BLaER1 treated with 17β-estradiol and CSF1 and Interleukin-3, amounts not matched to agents 10 nM and 100 nM (cell line): ENCODE data around the gene TIRAP.

ENCODE experiments used
- H3K27ac ChIP-seq, 11 experiments: shearing (Covaris generic); formaldehyde crosslinking; 2 replicates each; pipeline ENCODE4 v1.8.1; 2022
- H3K27me3 ChIP-seq, 11 experiments: shearing (Covaris generic); formaldehyde crosslinking; 2 replicates each; pipeline ENCODE4 v1.8.1; 2022
- H3K36me3 ChIP-seq, 11 experiments: shearing (Covaris generic); formaldehyde crosslinking; 2 replicates each; pipeline ENCODE4 v1.8.1; 2022
- H3K4me1 ChIP-seq, 10 experiments: shearing (Covaris generic); formaldehyde crosslinking; 2 replicates each; pipeline ENCODE4 v1.8.1; 2022
- H3K4me2 ChIP-seq, 11 experiments: shearing (Covaris generic); formaldehyde crosslinking; 2 replicates each; pipeline ENCODE4 v1.8.1; 2022
- H3K4me3 ChIP-seq, 10 experiments: shearing (Covaris generic); formaldehyde crosslinking; 2 replicates each; pipeline ENCODE4 v1.8.1; 2022
- H3K9ac ChIP-seq, 11 experiments: shearing (Covaris generic); formaldehyde crosslinking; 2 replicates each; pipeline ENCODE4 v1.8.1; 2022
- H3K9me3 ChIP-seq, 11 experiments: shearing (Covaris generic); formaldehyde crosslinking; replicated peaks in 1 of 11; 2 replicates each; pipeline ENCODE4 v1.8.1; 2022
- H4K20me1 ChIP-seq, 11 experiments: shearing (Covaris generic); formaldehyde crosslinking; 2 replicates each; pipeline ENCODE4 v1.8.1; 2022
- Cebpa-rat ChIP-seq, 11 experiments: shearing (Covaris generic); IDR thresholded peaks; 2 replicates each; pipeline ENCODE4 v1.8.1; 2022

The TIRAP gene

DNA sequence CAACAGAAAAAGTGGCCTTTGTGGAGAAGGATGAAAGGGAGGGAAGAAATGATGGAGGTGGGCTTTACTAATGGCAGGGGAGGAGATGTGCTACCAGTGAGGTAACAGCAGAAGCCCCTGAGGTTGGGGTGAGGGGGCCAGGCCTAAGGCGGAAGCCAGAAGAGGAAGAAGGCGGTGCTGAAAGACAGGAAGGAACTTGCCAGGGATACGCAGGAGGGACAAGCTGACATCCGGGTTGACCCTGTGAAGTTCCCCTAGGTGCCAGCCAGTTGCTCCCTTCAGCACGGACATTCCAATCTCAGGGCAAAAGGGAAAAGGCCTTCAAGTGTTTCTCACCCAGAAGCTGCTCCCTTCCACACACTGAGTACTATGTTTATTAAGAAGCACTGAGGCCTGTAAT lies 2.3 kb upstream of the TIRAP start:
- H3K4me3 ChIP-seq: peak overlapping the region in 3 of 10 experiments; percentile 4 to 39 (median 21); a peak in 2 of 20 replicates
- peaks cover 43 to 58% (median 49%) of the 10 kb centered on the region in 10 experiments for H3K4me1 ChIP-seq

DNA sequence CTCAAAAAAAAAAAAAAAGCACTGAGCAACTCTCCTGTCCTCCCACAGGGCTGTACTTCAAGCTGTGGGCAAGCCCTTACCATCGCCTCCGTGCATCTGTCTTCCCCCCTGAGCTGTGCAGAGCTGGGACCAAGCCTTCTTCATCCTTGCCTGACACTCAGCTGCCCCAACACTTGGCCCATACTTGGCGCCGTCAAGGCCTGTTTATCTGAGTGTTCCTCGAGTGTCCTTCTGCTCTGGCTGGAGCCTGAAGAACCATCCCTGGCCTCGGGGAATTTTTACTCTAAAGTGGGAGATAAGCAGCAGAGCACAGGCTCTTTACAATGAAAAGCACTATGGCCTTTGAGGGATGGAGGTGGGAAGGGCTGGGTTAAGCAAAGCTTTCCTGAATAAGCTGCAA lies 1.6 kb upstream of the TIRAP start:
- Histone ChIP-seq H3K27ac (peak overlapping the region in 10 of 11 experiments; percentile 50 to 78 (median 70); a peak in 17 of 22 replicates), H3K9me3 (no peaks in the 10 kb centered on the region), H3K4me2 (peak overlapping the region; percentile 85 to 97 (median 93)), H3K36me3 (peaks cover 13 to 37% (median 28%) of the 10 kb centered on the region in 11 experiments), H4K20me1 (0 out of 22 replicates have a peak, but pooled peaks cover 0 to 7% (median 0%) of the 10 kb centered on the region in 11 experiments), H3K4me3 (no peak overlapping the region), H3K9ac (no peak overlapping the region; a peak in 2 of 22 replicates), H3K4me1 (peaks cover 43 to 62% (median 50%) of the 10 kb centered on the region in 10 experiments), H3K27me3 (no peaks in the 10 kb centered on the region)
- TF ChIP-seq Cebpa-rat (IDR thresholded peaks at IDR 0.05): no peak

More for the DNA sequence above, 2.3 kb upstream of the TIRAP start:
- no peak for TF ChIP-seq Cebpa-rat (IDR thresholded peaks at IDR 0.05)
- peaks cover 18 to 44% (median 33%) of the 10 kb centered on the region in 11 experiments for H3K36me3 ChIP-seq
- H3K27me3 ChIP-seq: no peaks in the 10 kb centered on the region
- H3K4me2 ChIP-seq: peak overlapping the region; percentile 85 to 97 (median 93)
- peak overlapping the region in 9 of 11 experiments; percentile 7 to 56 (median 36); a peak in 9 of 22 replicates for H3K9ac ChIP-seq
- H4K20me1 ChIP-seq: 0 out of 22 replicates have a peak, but pooled peaks cover 0 to 5% (median 0%) of the 10 kb centered on the region in 11 experiments
- H3K27ac ChIP-seq: peak overlapping the region; percentile 47 to 78 (median 68); a peak in 21 of 22 replicates
- no peaks in the 10 kb centered on the region for H3K9me3 ChIP-seq

GRCh38 chr11:126281666-126282175 lies 1.2 kb upstream of the TIRAP start:
- H3K36me3 ChIP-seq: peaks cover 13 to 33% (median 27%) of the 10 kb centered on the region in 11 experiments
- H3K4me2 ChIP-seq: peak overlapping the region; percentile 85 to 97 (median 93)
- H3K9ac ChIP-seq: peak overlapping the region in 9 of 11 experiments; percentile 83 to 92 (median 89); a peak in 13 of 22 replicates
- no peaks in the 10 kb centered on the region for H3K27me3 ChIP-seq
- no peaks in the 10 kb centered on the region for H3K9me3 ChIP-seq
- peak overlapping the region in 9 of 10 experiments; percentile 69 to 87 (median 75); a peak in 14 of 20 replicates for H3K4me3 ChIP-seq
- H3K4me1 ChIP-seq: peaks cover 43 to 62% (median 50%) of the 10 kb centered on the region in 10 experiments
- peak overlapping the region in 7 of 11 experiments; percentile 82 to 94 (median 86); a peak in 10 of 22 replicates for H3K27ac ChIP-seq
- H4K20me1 ChIP-seq: peaks cover 0 to 7% (median 0%) of the 10 kb centered on the region in 11 experiments; a peak in 1 of 22 replicates
- TF ChIP-seq Cebpa-rat (IDR thresholded peaks at IDR 0.05): no peak

GRCh38 chr11:126282361-126282735 lies 545 bp upstream of the TIRAP start:
- Histone ChIP-seq H3K4me3 (peak overlapping the region; percentile 69 to 87 (median 75)), H3K9me3 (no peaks in the 10 kb centered on the region), H3K36me3 (peaks cover 6 to 26% (median 21%) of the 10 kb centered on the region in 11 experiments), H3K27ac (peak overlapping the region; percentile 81 to 94 (median 85)), H4K20me1 (peaks cover 0 to 7% (median 0%) of the 10 kb centered on the region in 11 experiments; a peak in 1 of 22 replicates), H3K27me3 (no peaks in the 10 kb centered on the region), H3K4me2 (peak overlapping the region; percentile 85 to 97 (median 93)), H3K4me1 (peaks cover 43 to 62% (median 50%) of the 10 kb centered on the region in 10 experiments), H3K9ac (peak overlapping the region; percentile 83 to 92 (median 88))
- TF ChIP-seq Cebpa-rat (IDR thresholded peaks at IDR 0.05): no peak

- TF ChIP-seq Cebpa-rat (IDR thresholded peaks at IDR 0.05): no peak
- Histone ChIP-seq H3K27ac (peak overlapping the region in 3 of 11 experiments; percentile 20 to 91 (median 88); a peak in 2 of 22 replicates), H3K4me2 (peak overlapping the region; percentile 85 to 97 (median 93); a peak in 21 of 22 replicates), H3K4me1 (peaks cover 41 to 55% (median 46%) of the 10 kb centered on the region in 10 experiments), H3K9me3 (no peaks in the 10 kb centered on the region), H3K9ac (no peak overlapping the region), H3K27me3 (no peaks in the 10 kb centered on the region), H4K20me1 (peaks cover 0 to 11% (median 0%) of the 10 kb centered on the region in 11 experiments; a peak in 2 of 22 replicates), H3K4me3 (no peak overlapping the region), H3K36me3 (peaks cover 0 to 29% (median 19%) of the 10 kb centered on the region in 11 experiments; a peak in 14 of 22 replicates)
Measured at GRCh38 chr11:126284829-126285228, 1.9 kb downstream of the TIRAP start.

DNA sequence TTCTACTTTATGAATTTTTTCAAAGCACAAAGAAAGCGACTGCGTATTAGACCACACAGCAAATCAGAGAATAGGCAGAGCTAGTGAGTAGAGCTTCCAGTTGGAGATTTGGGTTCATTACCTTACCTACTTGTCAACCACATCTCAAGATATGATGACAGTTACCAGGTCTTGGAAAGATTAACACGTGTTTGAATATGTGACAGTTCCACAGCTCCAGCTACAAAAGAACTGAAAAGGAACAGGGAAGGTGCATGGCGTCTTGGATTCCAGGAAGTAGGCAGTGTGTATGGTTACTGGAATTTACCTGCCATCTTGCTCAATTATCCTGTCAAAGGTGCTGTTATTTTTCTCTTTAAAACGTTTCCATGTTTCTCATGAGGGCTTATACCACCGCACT lies 5.3 kb downstream of the TIRAP start:
- Histone ChIP-seq H3K4me2 (no peak overlapping the region), H3K9me3 (no peaks in the 10 kb centered on the region), H3K9ac (no peak overlapping the region), H3K36me3 (peaks cover 30 to 61% (median 48%) of the 10 kb centered on the region in 11 experiments), H3K4me3 (no peak overlapping the region), H4K20me1 (peaks cover 0 to 30% (median 0%) of the 10 kb centered on the region in 11 experiments; a peak in 2 of 22 replicates), H3K4me1 (peaks cover 14 to 34% (median 18%) of the 10 kb centered on the region in 10 experiments), H3K27ac (no peak overlapping the region), H3K27me3 (no peaks in the 10 kb centered on the region)
- TF ChIP-seq Cebpa-rat (IDR thresholded peaks at IDR 0.05): no peak

- peaks cover 0 to 21% (median 0%) of the 10 kb centered on the region in 10 experiments; a peak in 7 of 20 replicates for H3K4me1 ChIP-seq
- no peak overlapping the region for H3K4me3 ChIP-seq
- H3K9me3 ChIP-seq: no peaks in the 10 kb centered on the region
- no peak for TF ChIP-seq Cebpa-rat (IDR thresholded peaks at IDR 0.05)
- H3K4me2 ChIP-seq: no peak overlapping the region
- H3K27me3 ChIP-seq: no peaks in the 10 kb centered on the region
- peaks cover 0 to 35% (median 0%) of the 10 kb centered on the region in 11 experiments; a peak in 2 of 22 replicates for H4K20me1 ChIP-seq
- no peak overlapping the region for H3K27ac ChIP-seq
- H3K36me3 ChIP-seq: peaks cover 49 to 82% (median 61%) of the 10 kb centered on the region in 11 experiments
- H3K9ac ChIP-seq: 0 out of 22 replicates have a peak overlapping the region, but pooled peaks of 1 of the 11 experiments have one; percentile 19
Measured at GRCh38 chr11:126290887-126291286, 8.0 kb downstream of the TIRAP start.

- peak overlapping the region in 3 of 11 experiments; percentile 41 to 66 (median 47); a peak in 5 of 22 replicates for H3K4me2 ChIP-seq
- H3K4me3 ChIP-seq: no peak overlapping the region
- H3K27me3 ChIP-seq: no peaks in the 10 kb centered on the region
- H3K9me3 ChIP-seq: no peaks in the 10 kb centered on the region
- H3K27ac ChIP-seq: no peak overlapping the region
- H3K9ac ChIP-seq: no peak overlapping the region
- peaks cover 0 to 21% (median 0%) of the 10 kb centered on the region in 10 experiments; a peak in 7 of 20 replicates for H3K4me1 ChIP-seq
- no peak for TF ChIP-seq Cebpa-rat (IDR thresholded peaks at IDR 0.05)
- H3K36me3 ChIP-seq: peaks cover 50 to 84% (median 62%) of the 10 kb centered on the region in 11 experiments
- H4K20me1 ChIP-seq: peaks cover 0 to 29% (median 0%) of the 10 kb centered on the region in 11 experiments; a peak in 3 of 22 replicates
Measured at GRCh38 chr11:126293726-126294125, 10.8 kb downstream of the TIRAP start.

DNA sequence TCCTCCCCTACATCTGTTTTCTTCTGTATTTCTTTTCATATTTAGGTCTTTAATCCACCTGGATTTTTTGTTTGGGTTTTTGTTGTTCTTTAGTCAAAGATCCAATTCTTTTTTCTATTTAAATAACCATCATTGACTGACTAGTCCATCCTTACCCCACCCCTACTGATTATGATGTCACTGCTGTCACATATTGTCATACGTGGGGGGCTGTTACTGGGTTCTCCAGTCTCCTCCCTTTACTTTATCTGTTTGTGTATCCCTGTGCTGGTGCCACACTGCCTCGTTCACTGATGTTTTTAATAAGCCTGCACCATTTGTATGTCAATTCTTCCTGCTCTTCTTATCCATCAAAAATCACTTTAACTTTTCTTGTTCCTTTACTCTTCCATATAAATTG lies 14.1 kb downstream of the TIRAP start:
- no peak for TF ChIP-seq Cebpa-rat (IDR thresholded peaks at IDR 0.05)
- no peak overlapping the region for H3K4me2 ChIP-seq

More for the DNA sequence above, 14.1 kb downstream of the TIRAP start:
- Histone ChIP-seq H4K20me1 (peaks cover 0 to 16% (median 0%) of the 10 kb centered on the region in 11 experiments; a peak in 2 of 22 replicates), H3K27me3 (no peaks in the 10 kb centered on the region), H3K36me3 (peaks cover 24 to 73% (median 46%) of the 10 kb centered on the region in 11 experiments), H3K27ac (no peak overlapping the region), H3K4me3 (no peak overlapping the region), H3K9me3 (no peaks in the 10 kb centered on the region), H3K9ac (no peak overlapping the region), H3K4me1 (peaks cover 0 to 21% (median 0%) of the 10 kb centered on the region in 10 experiments; a peak in 7 of 20 replicates)
